ENCODE data around the gene BCAR1. TPM values are rescaled to one million over a fixed set of nuclear protein-coding genes. Genes with fewer than 3 reads are reported as not detected.
"Not testable (repeated sequence)": the region's sequence is repeated elsewhere in the genome, so short reads cannot be mapped to it uniquely, and the experiment has no call there.

BCAR1 gene
- total RNA-seq, 2 experiments from 2014 or later = 0.04 TPM; not detected in 1

GRCh38 chr16:75218256-75219076 is 33.0 kb downstream of the BCAR1 start, which contains the start of gene CTRB1:
CTRB1 (plus strand) TSS chr16:75218988; CDS start chr16:75219008, 20 bp downstream.
- CTCF ChIA-PET = interaction anchor here (1.2 kb wide), 1 partner anchor 22 kb away, joined by 3 read pairs; no protein-coding TSS in a partner anchor
- no peak for DNase-seq
- Mint-ChIP-seq H3K36me3 (ENCODE audit: low read depth) (no peaks in the 10 kb centered on the region), H3K4me3 (peak within 1 kb of the TSS; percentile 74), H3K27ac (peak within 1 kb of the TSS; percentile 96), H3K27me3 (no peaks in the 10 kb centered on the region), H3K4me1 (peaks cover 20% of the 10 kb centered on the region), H3K9me3 (no peaks in the 10 kb centered on the region)
- POLR2A ChIA-PET = no interaction called here

GRCh38 chr16:75217389-75217851 is 34.0 kb downstream of the BCAR1 start:
- DNase-seq = no peak
- Mint-ChIP-seq H3K27ac (no peak overlapping the region), H3K4me1 (peaks cover 20% of the 10 kb centered on the region), H3K9me3 (no peaks in the 10 kb centered on the region), H3K4me3 (no peak overlapping the region), H3K36me3 (ENCODE audit: low read depth) (no peaks in the 10 kb centered on the region), H3K27me3 (no peaks in the 10 kb centered on the region)
- CTCF ChIA-PET = interaction anchor here (1.8 kb wide), 1 partner anchor 11 kb away, joined by 3 read pairs; the partner anchor contains the start of gene CTRB2
- POLR2A ChIA-PET = no interaction called here

GRCh38 chr16:75216576-75216975 is 34.8 kb downstream of the BCAR1 start:
- no peak for DNase-seq
- ChIA-PET POLR2A (no interaction called here), CTCF (interaction anchor here (1.8 to 2.0 kb wide), 2 partner anchors 10 to 17 kb away, joined by 3 to 6 read pairs; partner anchors contain the start of gene CTRB2)
- Mint-ChIP-seq H3K27me3 (no peaks in the 10 kb centered on the region), H3K9me3 (no peaks in the 10 kb centered on the region), H3K4me3 (no peak overlapping the region), H3K27ac (no peak overlapping the region), H3K4me1 (peaks cover 20% of the 10 kb centered on the region), H3K36me3 (ENCODE audit: low read depth) (no peaks in the 10 kb centered on the region)

- Mint-ChIP-seq H3K27me3 (no peaks in the 10 kb centered on the region), H3K4me1 (peaks cover 20% of the 10 kb centered on the region), H3K36me3 (ENCODE audit: low read depth) (no peaks in the 10 kb centered on the region), H3K27ac (no peak overlapping the region), H3K4me3 (no peak overlapping the region), H3K9me3 (no peaks in the 10 kb centered on the region)
- POLR2A ChIA-PET = no interaction called here
- CTCF ChIA-PET = interaction anchor here (0.7 to 2.0 kb wide), 3 partner anchors 9 to 41 kb away, joined by 3 to 6 read pairs (median 3); partner anchors contain the start of gene CTRB2
- no peak for DNase-seq
Observed at GRCh38 chr16:75216127-75216526, 35.3 kb downstream of the BCAR1 start.

GRCh38 chr16:75211286-75211685 is 40.1 kb downstream of the BCAR1 start:
- CTCF ChIA-PET = interaction anchor here (0.6 kb wide), 1 partner anchor 12 kb away, joined by 3 read pairs; no protein-coding TSS in a partner anchor
- H3K27ac Mint-ChIP-seq; H3K27me3 Mint-ChIP-seq; POLR2A ChIA-PET; H3K4me1 Mint-ChIP-seq; H3K36me3 Mint-ChIP-seq (ENCODE audit: low read depth); H3K4me3 Mint-ChIP-seq; H3K9me3 Mint-ChIP-seq; DNase-seq: not testable (repeated sequence)

GRCh38 chr16:75209944-75210343 is 41.5 kb downstream of the BCAR1 start:
- Mint-ChIP-seq H3K4me1 (no peaks in the 10 kb centered on the region), H3K27me3 (no peaks in the 10 kb centered on the region), H3K27ac (no peak overlapping the region), H3K9me3 (no peaks in the 10 kb centered on the region), H3K4me3 (no peak overlapping the region), H3K36me3 (ENCODE audit: low read depth) (no peaks in the 10 kb centered on the region)
- ChIA-PET POLR2A (no interaction called here), CTCF (interaction anchor here (0.6 to 2.6 kb wide), 3 partner anchors 24 to 211 kb away, joined by 3 to 10 read pairs (median 4); no protein-coding TSS in a partner anchor)
- no peak for DNase-seq

GRCh38 chr16:75209514-75209913 is 41.9 kb downstream of the BCAR1 start:
- CTCF ChIA-PET = interaction anchor here (0.6 to 2.6 kb wide), 2 partner anchors 25 to 212 kb away, joined by 4 to 10 read pairs; no protein-coding TSS in a partner anchor
- POLR2A ChIA-PET; H3K27me3 Mint-ChIP-seq; H3K4me1 Mint-ChIP-seq; DNase-seq; H3K4me3 Mint-ChIP-seq; H3K27ac Mint-ChIP-seq; H3K9me3 Mint-ChIP-seq; H3K36me3 Mint-ChIP-seq (ENCODE audit: low read depth): not testable (repeated sequence)

GRCh38 chr16:75208861-75209505 is 42.4 kb downstream of the BCAR1 start:
- H3K9me3 Mint-ChIP-seq = no peaks in the 10 kb centered on the region
- no peak for DNase-seq
- no peaks in the 10 kb centered on the region for H3K36me3 Mint-ChIP-seq (ENCODE audit: low read depth)
- H3K4me1 Mint-ChIP-seq = no peaks in the 10 kb centered on the region
- H3K27ac Mint-ChIP-seq = no peak overlapping the region
- H3K27me3 Mint-ChIP-seq = no peaks in the 10 kb centered on the region
- no peak overlapping the region for H3K4me3 Mint-ChIP-seq
- ChIA-PET POLR2A (no interaction called here), CTCF (interaction anchor here (1.5 to 2.6 kb wide), 2 partner anchors 10 to 25 kb away, joined by 6 to 10 read pairs; no protein-coding TSS in a partner anchor)

- ChIA-PET POLR2A (no interaction called here), CTCF (interaction anchor here (1.5 to 2.6 kb wide), 2 partner anchors 9 to 26 kb away, joined by 6 to 10 read pairs; no protein-coding TSS in a partner anchor)
- H3K36me3 Mint-ChIP-seq (ENCODE audit: low read depth) = no peaks in the 10 kb centered on the region
- no peak for DNase-seq
- no peaks in the 10 kb centered on the region for H3K4me1 Mint-ChIP-seq
- H3K9me3 Mint-ChIP-seq = no peaks in the 10 kb centered on the region
- H3K27me3 Mint-ChIP-seq = no peaks in the 10 kb centered on the region
- no peak overlapping the region for H3K27ac Mint-ChIP-seq
- H3K4me3 Mint-ChIP-seq = no peak overlapping the region
Observed at GRCh38 chr16:75208242-75208825, 43.1 kb downstream of the BCAR1 start.

- ChIA-PET POLR2A (no interaction called here), CTCF (interaction anchor here (1.5 to 2.6 kb wide), 2 partner anchors 8 to 26 kb away, joined by 6 to 10 read pairs; no protein-coding TSS in a partner anchor)
- DNase-seq = no peak
- Mint-ChIP-seq H3K4me1 (no peaks in the 10 kb centered on the region), H3K9me3 (no peaks in the 10 kb centered on the region), H3K27me3 (no peaks in the 10 kb centered on the region), H3K36me3 (ENCODE audit: low read depth) (no peaks in the 10 kb centered on the region), H3K4me3 (no peak overlapping the region), H3K27ac (no peak overlapping the region)
Observed at GRCh38 chr16:75207831-75208230, 43.6 kb downstream of the BCAR1 start.

- POLR2A ChIA-PET = no interaction called here
- Mint-ChIP-seq H3K4me1 (no peaks in the 10 kb centered on the region), H3K27me3 (no peaks in the 10 kb centered on the region), H3K4me3 (no peak within 1 kb of the TSS), H3K9me3 (no peaks in the 10 kb centered on the region), H3K27ac (no peak within 1 kb of the TSS), H3K36me3 (ENCODE audit: low read depth) (no peaks in the 10 kb centered on the region)
- no peak for DNase-seq
- CTCF ChIA-PET = interaction anchor here (0.9 to 1.0 kb wide), 2 partner anchors 10 to 27 kb away, joined by 3 read pairs; no protein-coding TSS in a partner anchor
Observed at GRCh38 chr16:75206749-75207451, 44.5 kb downstream of the BCAR1 start, which contains the start of gene CTRB2. CTRB2 (minus strand) TSS chr16:75207161; CDS start chr16:75207141, 20 bp downstream.

Measured in activated CD4-positive, alpha-beta T cell treated with anti-CD3 and anti-CD28 coated beads, Interleukin-2, amount 10 ng/mL, durations not matched to agents 7 days and 5 days (primary cell).